ENCODE measurements around the gene RNF8.
"Not testable (repeated sequence)": the region's sequence is repeated elsewhere in the genome, so short reads cannot be mapped to it uniquely, and the experiment has no call there.

Gene RNF8

GRCh38 chr6:37401658-37402057 is 47.9 kb downstream of the RNF8 start:
- not testable (repeated sequence) for FAIRE-seq

DNA sequence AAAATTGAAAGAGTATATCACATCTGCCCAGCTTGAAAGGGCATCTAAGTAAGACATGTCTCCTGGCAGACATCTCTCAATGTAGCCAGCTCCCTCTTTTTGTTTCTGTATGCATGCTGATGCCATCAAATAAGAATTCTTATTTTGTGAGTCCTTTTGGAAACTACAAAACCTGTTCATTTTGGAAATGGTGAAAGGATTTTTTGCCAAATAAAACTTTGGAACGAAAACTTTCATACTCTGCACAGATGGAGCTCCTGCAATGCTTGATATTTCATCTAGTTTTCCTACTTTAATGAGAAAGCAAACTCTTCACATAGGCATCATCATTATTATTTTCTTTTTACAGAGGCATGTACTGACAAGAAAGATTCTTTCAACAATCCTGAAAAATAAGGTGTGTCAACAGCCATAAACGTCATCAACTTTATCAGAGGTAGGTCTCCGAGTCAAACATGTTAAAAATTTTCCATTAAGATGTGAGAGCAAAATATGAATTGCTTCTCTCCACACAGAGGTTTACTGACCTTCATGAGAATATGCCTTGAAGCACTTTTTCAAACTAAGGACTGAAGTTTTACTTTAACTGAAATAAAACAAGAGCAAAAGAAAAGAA is 53.1 kb downstream of the RNF8 start:
- FAIRE-seq = no peak

DNA sequence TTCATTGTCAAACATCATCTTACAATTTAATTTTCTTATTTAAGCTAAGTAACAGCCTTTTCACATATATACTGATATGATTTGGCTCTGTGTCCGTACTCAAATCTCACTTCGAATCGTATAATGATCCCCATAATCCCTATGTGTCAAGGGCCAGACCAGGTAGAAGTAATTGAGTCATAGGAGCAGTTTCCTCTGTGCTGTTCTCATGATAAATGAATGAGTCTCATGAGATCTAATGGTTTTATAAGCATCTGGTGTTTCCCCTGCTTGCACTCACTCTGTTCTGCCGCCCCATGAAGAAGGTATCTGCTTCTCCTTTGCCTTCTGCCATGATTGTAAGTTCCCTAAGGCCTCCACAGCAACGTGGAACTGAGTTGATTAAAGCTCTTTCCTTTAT is 54.2 kb downstream of the RNF8 start:
- no peak for FAIRE-seq

DNA sequence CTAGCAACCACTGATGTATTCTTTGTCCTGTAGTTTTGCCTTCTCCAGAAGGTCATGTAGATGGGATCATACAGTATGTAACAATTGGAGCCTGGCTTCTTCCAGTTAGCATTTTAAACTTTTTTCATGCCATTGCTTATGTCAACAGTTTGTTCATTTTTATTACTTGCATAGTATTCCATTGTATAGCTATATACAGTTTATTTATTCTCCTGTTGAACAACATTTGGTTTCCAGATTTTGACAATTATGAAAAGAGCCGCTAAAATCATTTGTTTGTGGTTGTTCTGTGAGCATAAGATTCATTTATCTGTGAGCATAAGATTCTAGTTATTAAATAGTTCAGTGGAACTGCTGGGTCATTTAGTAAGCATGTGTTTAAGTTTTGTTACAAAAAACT is 55.7 kb downstream of the RNF8 start:
- FAIRE-seq = no peak

DNA sequence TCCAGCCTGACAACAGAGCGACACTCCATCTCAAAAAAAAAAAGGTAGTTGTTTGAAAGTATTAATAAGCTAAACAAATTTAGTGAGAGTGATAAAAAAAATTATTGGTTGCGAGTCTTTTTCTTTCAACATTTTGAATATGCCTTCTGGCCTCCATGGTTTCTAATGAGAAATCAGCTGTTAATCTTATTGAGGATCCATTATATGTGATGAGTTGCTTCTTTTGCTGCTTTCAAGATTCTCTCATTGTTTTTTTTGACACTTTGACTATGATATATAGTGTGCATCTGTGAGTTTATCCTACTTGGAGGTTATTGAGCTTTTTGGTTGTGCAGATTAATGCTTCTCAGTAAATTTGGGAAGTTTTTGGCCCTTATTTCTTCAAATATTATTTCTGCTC is 63.6 kb downstream of the RNF8 start:
- no peak for FAIRE-seq

- FAIRE-seq = no peak
Observed at GRCh38 chr6:37418722-37419121, 64.9 kb downstream of the RNF8 start.

DNA sequence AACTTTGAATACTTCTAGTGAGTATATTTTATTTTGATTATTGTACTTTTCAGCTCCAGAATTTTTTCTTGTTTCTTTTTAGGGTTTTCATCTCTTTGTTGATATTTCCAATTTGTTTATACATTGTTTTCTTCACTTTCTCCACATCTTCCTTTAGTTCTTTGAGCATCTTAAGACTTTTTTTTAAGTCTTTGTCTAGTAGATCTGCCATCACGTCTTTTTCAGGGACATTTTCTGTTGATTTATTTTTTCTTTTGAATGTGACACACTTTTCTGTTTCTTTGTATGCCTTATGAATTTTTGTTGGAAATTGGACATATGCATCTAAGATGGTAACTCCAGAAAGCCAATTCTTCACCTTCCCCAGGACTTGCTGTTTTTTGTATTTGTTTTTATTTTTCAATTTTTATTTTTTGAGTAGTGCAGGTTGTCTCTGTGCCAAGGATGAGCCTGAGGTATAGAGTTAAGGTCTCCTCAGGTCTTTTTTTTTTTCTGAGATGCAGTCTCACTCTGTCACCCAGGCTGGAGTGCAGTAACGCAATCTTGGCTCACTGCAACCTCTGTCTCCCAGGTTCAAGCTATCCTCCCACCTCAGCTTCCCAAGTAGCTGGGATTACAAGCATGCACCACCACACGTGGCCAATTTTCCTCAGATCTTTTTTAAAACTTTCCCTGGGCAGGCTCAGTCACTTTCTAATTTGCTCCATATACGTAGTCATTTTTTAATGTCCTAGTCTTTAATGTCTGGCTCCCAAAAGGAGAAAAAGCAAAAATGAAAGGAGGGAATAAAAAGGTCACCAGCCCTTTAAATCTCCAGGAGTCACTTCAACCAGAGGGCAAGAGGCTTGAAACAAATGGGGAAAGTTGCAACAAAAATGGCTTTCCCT is 72.5 kb downstream of the RNF8 start:
- no peak for FAIRE-seq

DNA sequence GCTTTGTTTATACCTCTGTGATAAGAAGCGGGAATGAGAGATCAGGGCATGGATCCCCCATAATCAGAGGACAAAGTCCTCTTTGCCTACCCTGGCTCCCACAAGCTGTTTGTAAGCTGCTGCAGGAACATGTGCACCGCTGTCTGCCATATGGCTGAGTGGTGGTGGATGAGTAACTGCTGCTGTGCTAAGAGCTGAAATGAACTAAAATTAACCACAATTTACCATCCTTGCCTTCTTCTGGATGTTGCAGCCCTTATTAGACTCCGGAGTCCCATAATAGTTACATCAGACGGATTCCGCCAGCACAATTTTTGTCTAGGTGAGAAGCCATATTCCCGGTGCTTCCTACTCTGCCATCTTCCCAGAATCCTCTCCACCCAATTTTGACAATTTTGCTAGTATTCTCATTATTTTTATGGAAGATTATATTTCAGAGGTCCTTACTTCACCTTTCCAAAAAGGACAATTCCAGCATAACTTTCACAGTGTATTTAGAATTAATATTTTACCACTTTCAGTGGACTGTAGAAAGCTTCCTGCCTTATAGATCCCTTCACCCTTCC is 73.2 kb downstream of the RNF8 start:
- no peak for FAIRE-seq

GRCh38 chr6:37429352-37429750 is 75.6 kb downstream of the RNF8 start:
- no peak for FAIRE-seq

GRCh38 chr6:37432590-37432915 is 78.8 kb downstream of the RNF8 start:
- no peak for FAIRE-seq

DNA sequence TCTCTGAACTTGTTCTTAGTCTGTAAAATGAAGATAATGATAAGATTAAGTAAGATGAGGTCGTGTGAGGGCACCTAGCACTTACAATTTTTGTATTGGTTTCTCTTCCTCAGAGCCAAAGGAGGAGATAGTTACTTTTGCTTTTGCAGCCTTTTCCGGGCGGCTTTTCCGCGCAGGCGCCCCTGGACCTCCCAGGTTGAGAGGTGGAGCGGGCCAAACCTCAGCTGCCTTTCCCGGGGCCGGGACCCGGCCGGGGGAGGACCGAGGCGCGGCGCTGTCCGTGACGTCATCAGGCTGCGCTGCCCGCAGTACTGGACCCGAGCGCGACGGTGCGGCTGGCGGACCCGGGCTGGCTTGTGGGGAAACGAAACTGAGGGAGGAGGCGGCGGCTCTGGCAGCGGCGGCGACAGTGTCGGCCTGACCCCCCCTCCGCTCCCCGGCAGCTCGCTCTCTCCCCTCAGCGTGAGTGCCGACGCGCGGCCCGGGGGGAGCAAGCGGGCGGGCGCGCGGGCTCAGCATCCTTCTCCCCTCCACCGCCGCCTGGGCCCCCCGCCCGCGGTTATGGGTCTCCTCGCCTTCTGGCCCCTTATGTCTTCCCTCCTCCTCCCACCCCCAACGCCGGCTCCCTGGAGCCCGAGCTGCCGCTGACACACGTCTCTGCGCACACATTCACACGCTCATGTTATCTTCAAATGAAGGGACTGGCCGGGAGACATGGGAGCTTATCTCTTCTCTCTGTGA is 79.3 kb downstream of the RNF8 start, which contains the start of gene CMTR1:
TSS of gene CMTR1 (plus strand) at position 306 of the 741 bp plus-strand sequence. CDS start 2,409 bp downstream, outside the sequence.
- FAIRE-seq = no peak

DNA sequence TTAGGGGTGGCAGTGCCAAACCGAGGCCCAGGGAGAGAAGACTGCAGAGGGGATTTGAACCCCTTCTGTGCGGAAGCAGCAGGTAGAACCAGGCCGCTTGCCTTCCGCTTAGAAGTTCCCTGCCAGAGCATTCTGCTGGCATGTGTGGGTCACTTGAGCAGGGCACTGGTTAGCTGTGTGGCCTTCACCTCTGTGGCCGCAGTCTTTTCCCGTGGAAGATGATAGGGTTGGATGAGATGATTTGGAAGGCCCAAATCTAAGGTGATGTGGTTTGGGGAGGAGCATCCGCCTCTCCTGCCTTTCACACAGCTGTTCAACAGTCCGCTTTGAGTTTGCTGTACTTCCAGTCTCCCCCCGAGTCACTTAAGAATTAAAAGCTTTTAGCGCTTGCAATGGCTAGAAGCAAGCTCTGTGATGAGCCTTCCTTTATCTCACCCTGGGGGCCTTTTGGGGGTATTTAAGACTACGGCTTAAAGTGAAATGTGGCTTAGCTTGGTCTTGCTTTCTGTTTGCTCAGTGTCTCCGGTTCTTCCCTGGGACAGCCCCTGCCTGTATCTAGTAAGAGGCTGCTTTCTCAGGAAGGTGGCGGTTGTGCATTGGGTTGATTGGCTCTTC is 80.0 kb downstream of the RNF8 start:
- FAIRE-seq = no peak

DNA sequence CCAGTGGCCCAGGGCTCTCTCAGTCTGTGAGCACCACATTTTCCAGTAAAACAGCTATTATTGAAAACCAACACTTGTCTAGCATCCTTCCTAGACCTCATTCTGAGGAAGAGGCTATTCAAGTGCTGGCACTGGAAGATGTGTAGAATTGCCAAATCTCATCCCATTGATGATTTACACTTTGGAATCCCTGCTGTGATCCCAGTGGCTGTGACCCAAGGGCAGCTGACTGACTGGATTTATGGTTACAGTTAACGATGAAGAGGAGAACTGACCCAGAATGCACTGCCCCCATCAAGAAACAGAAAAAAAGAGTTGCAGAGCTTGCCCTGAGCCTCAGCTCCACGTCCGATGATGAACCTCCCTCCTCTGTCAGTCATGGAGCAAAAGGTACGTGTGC is 81.6 kb downstream of the RNF8 start:
- no peak for FAIRE-seq

- FAIRE-seq = no peak
Observed at GRCh38 chr6:37435816-37436215, 82.0 kb downstream of the RNF8 start.

GRCh38 chr6:37438930-37439329 is 85.1 kb downstream of the RNF8 start:
- no peak for FAIRE-seq

GRCh38 chr6:37441651-37442050 is 87.9 kb downstream of the RNF8 start:
- FAIRE-seq = no peak

DNA sequence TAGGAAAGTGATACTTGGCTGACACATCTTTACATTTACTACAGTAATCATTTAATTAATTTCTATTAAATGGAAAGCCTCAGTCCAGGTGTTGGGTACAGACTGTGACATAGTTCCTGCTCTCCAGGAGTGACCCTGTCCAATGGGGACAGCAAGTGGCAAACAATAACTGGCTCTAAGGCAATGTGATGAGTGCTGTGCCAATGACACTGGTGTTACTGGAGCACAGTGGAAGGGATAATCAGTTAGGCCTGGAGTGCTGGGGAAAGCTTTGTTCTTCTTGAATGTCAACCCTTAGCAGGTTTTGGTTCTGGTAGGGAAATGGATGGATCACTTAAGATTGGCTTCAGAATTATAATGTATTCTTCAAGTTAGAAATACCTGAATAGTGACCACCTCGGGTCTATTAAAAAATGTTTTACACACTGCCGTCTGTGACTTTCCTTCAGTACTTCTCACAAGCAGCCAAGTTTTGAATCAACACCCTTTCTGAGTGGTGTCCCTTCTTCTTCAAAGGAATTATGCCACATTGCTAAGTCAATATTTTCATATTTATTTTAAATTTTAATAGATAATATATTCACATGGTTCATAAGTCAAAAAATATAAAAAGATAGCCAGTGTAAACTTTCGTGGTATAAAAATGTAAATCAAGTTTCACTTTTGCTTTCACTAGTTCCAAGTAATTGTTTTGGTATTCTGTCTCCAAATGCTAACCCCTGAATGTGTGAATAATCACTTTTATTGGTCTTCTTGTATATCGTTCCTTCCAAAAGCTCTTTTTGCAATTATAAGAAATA is 88.8 kb downstream of the RNF8 start:
- no peak for FAIRE-seq

GRCh38 chr6:37443216-37443542 is 89.4 kb downstream of the RNF8 start:
- FAIRE-seq = not testable (repeated sequence)

All from TTC549 (cell line).